Measurements from ENCODE around the gene HSP90AB1.

The HSP90AB1 gene

DNA sequence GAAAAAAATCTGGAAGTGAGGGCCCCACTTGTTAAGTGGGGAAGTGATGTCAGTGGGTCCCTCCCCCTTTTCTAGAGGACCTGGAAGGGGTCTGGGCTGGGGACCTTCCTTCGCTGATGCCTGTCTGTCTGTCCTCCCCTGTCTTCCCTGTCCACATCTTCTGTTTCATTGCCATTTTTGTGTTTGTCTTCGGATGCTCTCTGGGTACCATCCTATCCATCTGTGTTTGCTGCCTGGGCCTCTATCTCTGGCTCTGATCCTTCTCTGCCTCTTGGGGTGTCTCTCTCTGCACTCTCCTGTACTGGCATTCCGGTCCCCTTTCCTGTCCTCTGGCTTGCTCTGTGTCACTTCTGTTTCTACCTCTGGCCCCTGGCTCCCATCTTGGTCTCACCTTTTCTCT is 25.6 kb downstream of the HSP90AB1 start:
- DNase-seq (ENCODE audit: low spot score) = no peak
- TF ChIP-seq, protein P1, sequence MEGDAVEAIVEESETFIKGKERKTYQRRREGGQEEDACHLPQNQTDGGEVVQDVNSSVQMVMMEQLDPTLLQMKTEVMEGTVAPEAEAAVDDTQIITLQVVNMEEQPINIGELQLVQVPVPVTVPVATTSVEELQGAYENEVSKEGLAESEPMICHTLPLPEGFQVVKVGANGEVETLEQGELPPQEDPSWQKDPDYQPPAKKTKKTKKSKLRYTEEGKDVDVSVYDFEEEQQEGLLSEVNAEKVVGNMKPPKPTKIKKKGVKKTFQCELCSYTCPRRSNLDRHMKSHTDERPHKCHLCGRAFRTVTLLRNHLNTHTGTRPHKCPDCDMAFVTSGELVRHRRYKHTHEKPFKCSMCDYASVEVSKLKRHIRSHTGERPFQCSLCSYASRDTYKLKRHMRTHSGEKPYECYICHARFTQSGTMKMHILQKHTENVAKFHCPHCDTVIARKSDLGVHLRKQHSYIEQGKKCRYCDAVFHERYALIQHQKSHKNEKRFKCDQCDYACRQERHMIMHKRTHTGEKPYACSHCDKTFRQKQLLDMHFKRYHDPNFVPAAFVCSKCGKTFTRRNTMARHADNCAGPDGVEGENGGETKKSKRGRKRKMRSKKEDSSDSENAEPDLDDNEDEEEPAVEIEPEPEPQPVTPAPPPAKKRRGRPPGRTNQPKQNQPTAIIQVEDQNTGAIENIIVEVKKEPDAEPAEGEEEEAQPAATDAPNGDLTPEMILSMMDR (IDR thresholded peaks at IDR 0.05; ENCODE audit: extremely low read depth, missing control alignments) = no peak

DNA sequence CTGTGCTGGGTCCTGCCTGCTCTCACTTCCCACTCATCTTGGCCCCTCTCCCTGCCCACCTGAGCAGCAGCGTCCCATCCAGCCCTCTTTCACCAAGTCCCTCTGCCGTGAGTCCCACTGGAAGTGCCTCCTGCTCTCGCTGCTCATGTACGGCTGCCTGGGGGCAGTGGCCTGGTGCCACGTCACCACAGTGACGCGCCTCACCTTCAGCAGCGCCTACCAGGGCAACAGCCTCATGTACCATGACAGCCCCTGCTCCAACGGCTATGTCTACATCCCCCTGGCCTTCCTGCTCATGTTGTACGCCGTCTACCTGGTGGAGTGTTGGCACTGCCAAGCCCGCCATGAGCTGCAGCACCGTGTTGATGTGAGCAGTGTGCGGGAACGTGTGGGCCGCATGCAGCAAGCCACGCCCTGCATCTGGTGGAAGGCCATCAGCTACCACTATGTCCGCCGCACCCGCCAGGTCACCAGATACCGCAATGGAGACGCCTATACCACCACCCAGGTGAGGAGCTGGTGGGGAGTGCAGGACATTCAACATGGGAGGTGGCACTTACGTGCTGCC is 26.2 kb downstream of the HSP90AB1 start:
- no peak for DNase-seq (ENCODE audit: low spot score)
- TF ChIP-seq, protein P1 (IDR thresholded peaks at IDR 0.05; ENCODE audit: extremely low read depth, missing control alignments) = no peak

DNA sequence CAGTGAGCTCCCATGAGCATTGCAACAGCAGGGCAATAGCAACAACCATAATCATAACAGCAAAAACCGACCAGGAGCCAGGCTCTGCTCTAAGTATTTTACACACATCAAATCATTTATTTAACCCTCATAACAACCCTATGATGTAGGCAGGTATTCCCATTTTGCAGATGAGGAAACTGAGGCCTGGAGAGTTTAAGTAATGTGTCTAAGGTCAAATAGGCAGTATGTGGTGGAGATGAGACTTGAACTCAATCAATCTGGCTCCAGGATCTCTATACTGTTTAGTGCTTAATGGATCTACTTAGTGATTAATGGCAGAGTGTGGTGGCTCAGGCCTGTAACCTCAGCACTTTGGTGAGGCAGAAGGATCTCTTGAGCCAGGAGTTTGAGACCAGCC is 26.7 kb downstream of the HSP90AB1 start:
- no peak for DNase-seq (ENCODE audit: low spot score)

DNA sequence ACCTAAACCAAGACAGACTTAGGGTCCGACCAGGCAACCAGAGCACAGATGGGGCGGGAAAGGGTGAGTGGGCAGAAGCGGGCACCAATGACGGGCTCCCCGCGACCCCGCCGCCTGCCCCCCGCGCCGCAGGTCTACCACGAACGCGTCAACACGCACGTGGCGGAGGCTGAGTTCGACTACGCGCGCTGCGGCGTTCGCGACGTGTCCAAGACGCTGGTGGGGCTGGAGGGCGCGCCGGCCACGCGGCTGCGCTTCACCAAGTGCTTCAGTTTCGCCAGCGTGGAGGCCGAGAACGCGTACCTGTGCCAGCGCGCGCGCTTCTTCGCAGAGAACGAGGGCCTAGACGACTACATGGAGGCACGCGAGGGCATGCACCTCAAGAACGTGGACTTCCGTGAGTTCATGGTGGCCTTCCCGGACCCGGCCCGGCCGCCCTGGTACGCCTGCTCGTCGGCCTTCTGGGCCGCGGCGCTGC is 28.4 kb downstream of the HSP90AB1 start:
- TF ChIP-seq, protein P1 (IDR thresholded peaks at IDR 0.05; ENCODE audit: extremely low read depth, missing control alignments) = no peak
- DNase-seq (ENCODE audit: low spot score) = no peak

More for the DNA sequence above, 26.7 kb downstream of the HSP90AB1 start:
- TF ChIP-seq, protein P1 (IDR thresholded peaks at IDR 0.05; ENCODE audit: extremely low read depth, missing control alignments) = no peak

DNA sequence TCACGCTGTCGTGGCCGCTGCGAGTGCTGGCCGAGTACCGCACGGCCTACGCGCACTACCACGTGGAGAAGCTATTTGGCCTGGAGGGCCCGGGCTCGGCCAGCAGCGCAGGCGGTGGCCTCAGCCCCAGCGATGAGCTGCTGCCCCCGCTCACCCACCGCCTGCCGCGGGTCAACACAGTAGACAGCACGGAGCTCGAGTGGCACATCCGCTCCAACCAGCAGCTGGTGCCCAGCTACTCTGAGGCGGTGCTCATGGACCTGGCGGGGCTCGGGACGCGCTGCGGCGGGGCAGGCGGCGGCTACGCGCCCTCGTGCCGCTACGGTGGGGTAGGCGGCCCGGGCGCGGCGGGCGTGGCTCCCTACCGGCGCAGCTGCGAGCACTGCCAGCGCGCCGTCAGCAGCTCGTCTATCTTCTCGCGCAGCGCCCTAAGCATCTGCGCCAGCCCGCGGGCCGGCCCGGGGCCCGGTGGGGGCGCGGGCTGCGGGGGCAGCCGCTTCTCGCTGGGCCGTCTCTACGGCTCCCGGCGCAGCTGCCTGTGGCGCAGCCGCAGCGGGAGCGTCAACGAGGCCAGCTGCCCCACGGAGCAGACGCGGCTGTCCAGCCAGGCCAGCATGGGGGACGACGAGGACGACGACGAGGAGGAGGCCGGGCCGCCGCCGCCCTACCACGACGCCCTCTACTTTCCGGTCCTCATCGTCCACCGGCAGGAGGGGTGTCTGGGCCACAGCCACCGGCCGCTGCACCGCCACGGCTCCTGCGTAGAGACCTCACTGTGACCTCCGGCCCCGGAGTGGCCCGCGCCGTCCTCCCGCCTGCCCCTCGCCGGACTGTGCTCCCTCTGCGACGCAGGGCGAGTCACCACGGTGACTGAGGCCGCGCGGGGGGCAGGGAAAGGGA is 29.1 kb downstream of the HSP90AB1 start:
- DNase-seq (ENCODE audit: low spot score) = no peak
- TF ChIP-seq, protein P1 (IDR thresholded peaks at IDR 0.05; ENCODE audit: extremely low read depth, missing control alignments) = no peak

DNA sequence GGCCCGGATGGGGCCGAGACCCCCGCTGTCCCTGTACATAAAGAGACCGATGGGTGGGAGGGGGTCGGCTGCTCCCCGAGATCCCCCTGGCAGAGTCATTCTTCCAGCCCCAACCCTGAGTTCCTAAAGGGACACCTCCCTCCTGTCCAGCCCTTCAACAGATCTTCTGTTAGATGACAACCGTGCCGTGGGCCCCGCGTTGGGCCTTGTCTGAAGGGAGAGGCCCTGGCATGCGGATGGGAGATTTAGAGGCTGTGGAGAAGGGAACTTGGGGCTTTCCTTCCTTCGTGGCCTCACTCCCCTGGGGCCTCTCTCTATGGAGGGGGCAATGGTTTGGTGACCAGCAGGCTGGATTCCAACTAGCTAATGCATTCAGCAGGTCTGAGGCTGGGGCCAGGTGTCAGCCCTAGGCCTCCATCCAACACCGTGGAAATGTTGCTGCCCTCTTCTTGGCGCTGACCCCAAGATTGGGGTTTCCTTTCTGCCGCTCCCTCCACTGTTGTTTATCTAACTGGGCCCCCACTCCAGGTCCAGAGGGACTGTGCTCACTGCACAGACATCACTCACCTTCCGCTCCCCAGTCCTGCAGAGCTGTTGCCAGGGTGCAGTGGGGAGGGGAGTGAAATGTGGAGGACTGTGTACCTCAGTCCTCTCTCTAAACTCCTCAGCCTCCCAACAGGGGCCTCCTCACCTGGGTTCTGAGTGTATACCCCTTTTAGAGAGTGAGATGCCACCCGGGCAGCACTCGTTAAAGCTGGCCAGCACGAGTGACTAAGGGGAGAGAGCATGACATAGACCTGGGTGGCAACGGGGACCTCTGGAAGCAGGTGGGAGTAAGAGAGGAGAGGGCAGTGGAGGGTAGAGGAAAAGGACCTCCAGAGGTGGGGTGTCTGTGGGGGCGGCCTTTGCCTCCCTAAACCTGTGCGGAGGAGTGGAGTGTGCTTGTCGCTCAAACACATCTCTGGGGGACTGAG is 30.1 kb downstream of the HSP90AB1 start:
- TF ChIP-seq, protein P1 (IDR thresholded peaks at IDR 0.05; ENCODE audit: extremely low read depth, missing control alignments) = no peak
- DNase-seq (ENCODE audit: low spot score) = no peak
